GM23338 (cell line): ENCODE results near the gene SOX2.

Source experiments
- CREB1 ChIP-seq: fragments of 250-450 bp; sonication (Bioruptor Pico); IDR thresholded peaks from 2 replicates; pipeline ENCODE4 v1.5.0; 2020; ENCODE audit warnings: low read depth, mild to moderate bottlenecking, moderate library complexity
- EZH2 ChIP-seq: fragments of 200-600 bp; sonication (generic); IDR thresholded peaks from one replicate; pipeline ENCODE4 v1.8.0; 2017; ENCODE audit warnings: antibody characterized with exemption, mild to moderate bottlenecking, low read depth; ENCODE audit not compliant: unreplicated experiment
- EZH2phosphoT487 ChIP-seq: fragments of 200-600 bp; sonication (generic); IDR thresholded peaks from one replicate; pipeline ENCODE4 v1.8.1; 2018; ENCODE audit warnings: antibody characterized with exemption; ENCODE audit not compliant: unreplicated experiment
- JUNB ChIP-seq: IDR thresholded peaks from one replicate; pipeline ENCODE4 v1.6.1; 2016; ENCODE audit warnings: antibody characterized with exemption; ENCODE audit not compliant: unreplicated experiment
- POLR2AphosphoS5 ChIP-seq: IDR thresholded peaks from 2 replicates; pipeline ENCODE4 v1.6.1; 2016; ENCODE audit warnings: antibody characterized with exemption, low read depth
- STAT1 ChIP-seq: IDR thresholded peaks from one replicate; pipeline ENCODE4 v1.6.1; 2016; ENCODE audit warnings: antibody characterized with exemption; ENCODE audit not compliant: unreplicated experiment
- TF ChIP-seq, protein P1 (sequence below), 2 experiments: fragments of 200-600 bp in 1 of 2; sonication (generic) in 1 of 2; conservative IDR thresholded peaks; 2 replicates each; pipeline versions ENCODE4 v1.5.1 to v1.6.1; 2016 to 2017; ENCODE audit warnings: antibody characterized with exemption in 2 of 2, low read depth in 2 of 2, mild to moderate bottlenecking in 2 of 2, moderate library complexity in 1 of 2
- TF ChIP-seq, protein P2 (sequence below): IDR thresholded peaks from one replicate; pipeline ENCODE4 v1.6.1; 2018; ENCODE audit warnings: antibody characterized with exemption; ENCODE audit not compliant: unreplicated experiment
- TF ChIP-seq, protein P3 (sequence below): fragments of 250-450 bp; sonication (Bioruptor Pico); IDR thresholded peaks from 2 replicates; pipeline ENCODE4 v1.5.0; 2020; ENCODE audit warnings: mild to moderate bottlenecking, moderate library complexity

DNA sequence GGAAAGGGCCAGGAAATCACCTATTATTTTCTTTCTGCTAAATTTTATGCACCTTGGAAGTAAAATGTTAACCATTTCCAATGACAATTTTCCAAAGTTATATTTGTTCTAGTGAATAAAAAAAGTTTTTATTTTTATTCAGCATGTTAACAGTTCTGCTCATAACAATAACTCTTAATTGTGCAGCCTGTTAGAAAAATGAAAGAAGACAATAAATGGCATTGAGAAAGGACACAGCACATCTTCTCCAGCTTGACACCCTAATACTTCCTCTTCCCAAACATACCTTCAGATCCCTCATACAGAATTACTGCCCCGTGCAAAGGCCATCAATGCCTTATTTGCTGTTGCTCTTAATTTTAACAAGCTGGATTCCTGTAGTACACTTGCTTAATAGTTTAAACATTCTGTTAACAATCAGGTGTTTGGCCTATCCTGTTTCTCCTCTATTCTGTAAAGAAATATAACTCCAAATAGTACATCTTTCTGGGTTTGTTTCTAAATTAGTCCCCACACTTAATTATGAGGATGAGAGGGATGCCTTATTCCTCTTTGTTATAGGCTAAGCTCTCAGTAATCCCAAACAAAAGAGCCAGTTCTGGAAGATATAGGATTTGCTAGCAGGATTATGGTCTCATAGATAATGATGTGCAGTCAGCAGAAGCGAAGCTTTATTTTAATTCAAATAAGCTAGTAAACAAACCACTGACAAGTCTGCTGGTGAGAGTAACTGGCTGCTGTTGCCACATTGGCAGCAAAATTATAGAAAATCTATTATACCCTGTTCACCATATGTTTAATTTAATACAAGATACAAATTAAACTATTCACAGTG is 19.2 kb upstream of the SOX2 start:
- TF ChIP-seq, protein P1, sequence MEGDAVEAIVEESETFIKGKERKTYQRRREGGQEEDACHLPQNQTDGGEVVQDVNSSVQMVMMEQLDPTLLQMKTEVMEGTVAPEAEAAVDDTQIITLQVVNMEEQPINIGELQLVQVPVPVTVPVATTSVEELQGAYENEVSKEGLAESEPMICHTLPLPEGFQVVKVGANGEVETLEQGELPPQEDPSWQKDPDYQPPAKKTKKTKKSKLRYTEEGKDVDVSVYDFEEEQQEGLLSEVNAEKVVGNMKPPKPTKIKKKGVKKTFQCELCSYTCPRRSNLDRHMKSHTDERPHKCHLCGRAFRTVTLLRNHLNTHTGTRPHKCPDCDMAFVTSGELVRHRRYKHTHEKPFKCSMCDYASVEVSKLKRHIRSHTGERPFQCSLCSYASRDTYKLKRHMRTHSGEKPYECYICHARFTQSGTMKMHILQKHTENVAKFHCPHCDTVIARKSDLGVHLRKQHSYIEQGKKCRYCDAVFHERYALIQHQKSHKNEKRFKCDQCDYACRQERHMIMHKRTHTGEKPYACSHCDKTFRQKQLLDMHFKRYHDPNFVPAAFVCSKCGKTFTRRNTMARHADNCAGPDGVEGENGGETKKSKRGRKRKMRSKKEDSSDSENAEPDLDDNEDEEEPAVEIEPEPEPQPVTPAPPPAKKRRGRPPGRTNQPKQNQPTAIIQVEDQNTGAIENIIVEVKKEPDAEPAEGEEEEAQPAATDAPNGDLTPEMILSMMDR (conservative IDR thresholded peaks at IDR 0.05; ENCODE audit: low read depth in 2 of 2), result no peak
- TF ChIP-seq EZH2 (no peak), CREB1 (CRISPR knock-in tag) (no peak), POLR2AphosphoS5 (no peak), EZH2phosphoT487 (no peak), STAT1 (no peak), JUNB (no peak)
- TF ChIP-seq, protein P2, sequence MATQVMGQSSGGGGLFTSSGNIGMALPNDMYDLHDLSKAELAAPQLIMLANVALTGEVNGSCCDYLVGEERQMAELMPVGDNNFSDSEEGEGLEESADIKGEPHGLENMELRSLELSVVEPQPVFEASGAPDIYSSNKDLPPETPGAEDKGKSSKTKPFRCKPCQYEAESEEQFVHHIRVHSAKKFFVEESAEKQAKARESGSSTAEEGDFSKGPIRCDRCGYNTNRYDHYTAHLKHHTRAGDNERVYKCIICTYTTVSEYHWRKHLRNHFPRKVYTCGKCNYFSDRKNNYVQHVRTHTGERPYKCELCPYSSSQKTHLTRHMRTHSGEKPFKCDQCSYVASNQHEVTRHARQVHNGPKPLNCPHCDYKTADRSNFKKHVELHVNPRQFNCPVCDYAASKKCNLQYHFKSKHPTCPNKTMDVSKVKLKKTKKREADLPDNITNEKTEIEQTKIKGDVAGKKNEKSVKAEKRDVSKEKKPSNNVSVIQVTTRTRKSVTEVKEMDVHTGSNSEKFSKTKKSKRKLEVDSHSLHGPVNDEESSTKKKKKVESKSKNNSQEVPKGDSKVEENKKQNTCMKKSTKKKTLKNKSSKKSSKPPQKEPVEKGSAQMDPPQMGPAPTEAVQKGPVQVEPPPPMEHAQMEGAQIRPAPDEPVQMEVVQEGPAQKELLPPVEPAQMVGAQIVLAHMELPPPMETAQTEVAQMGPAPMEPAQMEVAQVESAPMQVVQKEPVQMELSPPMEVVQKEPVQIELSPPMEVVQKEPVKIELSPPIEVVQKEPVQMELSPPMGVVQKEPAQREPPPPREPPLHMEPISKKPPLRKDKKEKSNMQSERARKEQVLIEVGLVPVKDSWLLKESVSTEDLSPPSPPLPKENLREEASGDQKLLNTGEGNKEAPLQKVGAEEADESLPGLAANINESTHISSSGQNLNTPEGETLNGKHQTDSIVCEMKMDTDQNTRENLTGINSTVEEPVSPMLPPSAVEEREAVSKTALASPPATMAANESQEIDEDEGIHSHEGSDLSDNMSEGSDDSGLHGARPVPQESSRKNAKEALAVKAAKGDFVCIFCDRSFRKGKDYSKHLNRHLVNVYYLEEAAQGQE, result no peak
- TF ChIP-seq, protein P3, sequence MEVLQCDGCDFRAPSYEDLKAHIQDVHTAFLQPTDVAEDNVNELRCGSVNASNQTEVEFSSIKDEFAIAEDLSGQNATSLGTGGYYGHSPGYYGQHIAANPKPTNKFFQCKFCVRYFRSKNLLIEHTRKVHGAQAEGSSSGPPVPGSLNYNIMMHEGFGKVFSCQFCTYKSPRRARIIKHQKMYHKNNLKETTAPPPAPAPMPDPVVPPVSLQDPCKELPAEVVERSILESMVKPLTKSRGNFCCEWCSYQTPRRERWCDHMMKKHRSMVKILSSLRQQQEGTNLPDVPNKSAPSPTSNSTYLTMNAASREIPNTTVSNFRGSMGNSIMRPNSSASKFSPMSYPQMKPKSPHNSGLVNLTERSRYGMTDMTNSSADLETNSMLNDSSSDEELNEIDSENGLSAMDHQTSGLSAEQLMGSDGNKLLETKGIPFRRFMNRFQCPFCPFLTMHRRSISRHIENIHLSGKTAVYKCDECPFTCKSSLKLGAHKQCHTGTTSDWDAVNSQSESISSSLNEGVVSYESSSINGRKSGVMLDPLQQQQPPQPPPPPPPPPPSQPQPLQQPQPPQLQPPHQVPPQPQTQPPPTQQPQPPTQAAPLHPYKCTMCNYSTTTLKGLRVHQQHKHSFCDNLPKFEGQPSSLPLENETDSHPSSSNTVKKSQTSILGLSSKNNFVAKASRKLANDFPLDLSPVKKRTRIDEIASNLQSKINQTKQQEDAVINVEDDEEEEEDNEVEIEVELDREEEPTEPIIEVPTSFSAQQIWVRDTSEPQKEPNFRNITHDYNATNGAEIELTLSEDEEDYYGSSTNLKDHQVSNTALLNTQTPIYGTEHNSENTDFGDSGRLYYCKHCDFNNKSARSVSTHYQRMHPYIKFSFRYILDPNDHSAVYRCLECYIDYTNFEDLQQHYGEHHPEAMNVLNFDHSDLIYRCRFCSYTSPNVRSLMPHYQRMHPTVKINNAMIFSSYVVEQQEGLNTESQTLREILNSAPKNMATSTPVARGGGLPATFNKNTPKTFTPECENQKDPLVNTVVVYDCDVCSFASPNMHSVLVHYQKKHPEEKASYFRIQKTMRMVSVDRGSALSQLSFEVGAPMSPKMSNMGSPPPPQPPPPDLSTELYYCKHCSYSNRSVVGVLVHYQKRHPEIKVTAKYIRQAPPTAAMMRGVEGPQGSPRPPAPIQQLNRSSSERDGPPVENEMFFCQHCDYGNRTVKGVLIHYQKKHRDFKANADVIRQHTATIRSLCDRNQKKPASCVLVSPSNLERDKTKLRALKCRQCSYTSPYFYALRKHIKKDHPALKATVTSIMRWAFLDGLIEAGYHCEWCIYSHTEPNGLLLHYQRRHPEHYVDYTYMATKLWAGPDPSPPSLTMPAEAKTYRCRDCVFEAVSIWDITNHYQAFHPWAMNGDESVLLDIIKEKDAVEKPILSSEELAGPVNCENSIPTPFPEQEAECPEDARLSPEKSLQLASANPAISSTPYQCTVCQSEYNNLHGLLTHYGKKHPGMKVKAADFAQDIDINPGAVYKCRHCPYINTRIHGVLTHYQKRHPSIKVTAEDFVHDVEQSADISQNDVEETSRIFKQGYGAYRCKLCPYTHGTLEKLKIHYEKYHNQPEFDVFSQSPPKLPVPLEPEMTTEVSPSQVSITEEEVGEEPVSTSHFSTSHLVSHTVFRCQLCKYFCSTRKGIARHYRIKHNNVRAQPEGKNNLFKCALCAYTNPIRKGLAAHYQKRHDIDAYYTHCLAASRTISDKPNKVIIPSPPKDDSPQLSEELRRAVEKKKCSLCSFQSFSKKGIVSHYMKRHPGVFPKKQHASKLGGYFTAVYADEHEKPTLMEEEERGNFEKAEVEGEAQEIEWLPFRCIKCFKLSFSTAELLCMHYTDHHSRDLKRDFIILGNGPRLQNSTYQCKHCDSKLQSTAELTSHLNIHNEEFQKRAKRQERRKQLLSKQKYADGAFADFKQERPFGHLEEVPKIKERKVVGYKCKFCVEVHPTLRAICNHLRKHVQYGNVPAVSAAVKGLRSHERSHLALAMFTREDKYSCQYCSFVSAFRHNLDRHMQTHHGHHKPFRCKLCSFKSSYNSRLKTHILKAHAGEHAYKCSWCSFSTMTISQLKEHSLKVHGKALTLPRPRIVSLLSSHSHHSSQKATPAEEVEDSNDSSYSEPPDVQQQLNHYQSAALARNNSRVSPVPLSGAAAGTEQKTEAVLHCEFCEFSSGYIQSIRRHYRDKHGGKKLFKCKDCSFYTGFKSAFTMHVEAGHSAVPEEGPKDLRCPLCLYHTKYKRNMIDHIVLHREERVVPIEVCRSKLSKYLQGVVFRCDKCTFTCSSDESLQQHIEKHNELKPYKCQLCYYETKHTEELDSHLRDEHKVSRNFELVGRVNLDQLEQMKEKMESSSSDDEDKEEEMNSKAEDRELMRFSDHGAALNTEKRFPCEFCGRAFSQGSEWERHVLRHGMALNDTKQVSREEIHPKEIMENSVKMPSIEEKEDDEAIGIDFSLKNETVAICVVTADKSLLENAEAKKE (CRISPR knock-in tag), result no peak
